CD4-positive, alpha-beta T cell (primary cell): Measurements from ENCODE around the gene ZNF699. TPM values are rescaled to one million over a fixed set of nuclear protein-coding genes. Genes with fewer than 3 reads are reported as not detected.

ENCODE experiments used
- ATAC-seq: fragments of 200-7000 bp; cut with Tn5 transposase; one replicate; pipeline ENCODE4 v1.10.0; 2022; ENCODE audit warnings: mild to moderate bottlenecking; ENCODE audit not compliant: poor library complexity
- CTCF ChIA-PET: fragments of 350-600 bp; sonication (Branson Sonifier 250); formaldehyde crosslinking; loops from one replicate; lab custom pipeline; 2021; ENCODE audit warnings: antibody characterized with exemption, inconsistent platforms; lab: Charles Lee
- POLR2A ChIA-PET: fragments of 350-600 bp; sonication (Branson Sonifier 250); formaldehyde crosslinking; loops from one replicate; lab custom pipeline; 2021; ENCODE audit warnings: antibody characterized with exemption, inconsistent platforms; lab: Charles Lee
- DNase-seq, 14 experiments: peaks; one replicate each; pipeline ENCODE4 v3.0.0-alpha.2; 2013 to 2020; ENCODE audit warnings: mixed read lengths in 2 of 14
- H3K27ac ChIP-seq, 2 donors: one replicate each; pipeline versions ENCODE4 v1.5.1 to v1.7.0; 2013; ENCODE audit warnings: low read length in 2 of 2, low read depth in 1 of 2, mild to moderate bottlenecking in 1 of 2
- H3K27me3 ChIP-seq, 2 experiments: 1 replicate in 1 of 2; 2 replicates in 1 of 2; pipeline versions ENCODE4 v1.6.1 to v1.7.0; 2013; ENCODE audit warnings: low read length in 2 of 2, control low read depth in 1 of 2, mild to moderate bottlenecking in 1 of 2, moderate library complexity in 1 of 2; ENCODE audit not compliant: insufficient read depth in 2 of 2, control insufficient read depth in 1 of 2
- H3K36me3 ChIP-seq: one replicate; pipeline ENCODE4 v1.6.1; 2013; ENCODE audit warnings: low read length, control low read depth; ENCODE audit not compliant: insufficient read depth
- H3K4me1 ChIP-seq: one replicate; pipeline ENCODE4 v1.6.1; 2013; ENCODE audit warnings: low read length, control low read depth; ENCODE audit not compliant: insufficient read depth
- H3K4me3 ChIP-seq: one replicate; pipeline ENCODE4 v1.5.1; 2013; ENCODE audit warnings: mild to moderate bottlenecking, low read length, moderate library complexity
- H3K9me3 ChIP-seq, 2 experiments: 1 replicate in 1 of 2; 2 replicates in 1 of 2; pipeline versions ENCODE4 v1.6.1 to v1.7.0; 2013; ENCODE audit warnings: low read length in 2 of 2, mild to moderate bottlenecking in 2 of 2, control low read depth in 1 of 2, moderate library complexity in 1 of 2; ENCODE audit not compliant: control insufficient read depth in 1 of 2, insufficient read depth in 1 of 2
- H3K27ac Mint-ChIP-seq: one replicate; pipeline ENCODE4 v1.8.0; 2020; ENCODE audit warnings: mixed read lengths
- H3K27me3 Mint-ChIP-seq: one replicate; pipeline ENCODE4 v1.8.0; 2021; ENCODE audit warnings: mixed read lengths
- H3K36me3 Mint-ChIP-seq: one replicate; pipeline ENCODE4 v1.8.0; 2021; ENCODE audit warnings: low read depth, mixed read lengths
- H3K4me1 Mint-ChIP-seq: one replicate; pipeline ENCODE4 v1.8.0; 2021; ENCODE audit warnings: low read depth, mixed read lengths
- H3K4me3 Mint-ChIP-seq: one replicate; pipeline ENCODE4 v1.8.0; 2020; ENCODE audit warnings: mild to moderate bottlenecking, mixed read lengths
- H3K9me3 Mint-ChIP-seq: one replicate; pipeline ENCODE4 v1.8.0; 2020; ENCODE audit warnings: mixed read lengths
- intact Hi-C, 2 experiments: fragments of 100-400 bp; cut with DNase I in 1 of 2; cut with micrococcal nuclease in 1 of 2; formaldehyde crosslinking; loops; one replicate each; pipeline versions ENCODE4 v1.15.1 to v1.9.0; 2023 to 2025; cut with DNase I, micrococcal nuclease
- total RNA-seq, 174 experiments: library from RNA in 2 of 174; stranded (reverse) in 2 of 174; gene quantifications; one replicate each; pipeline ENCODE4 v1.2.3 and lab custom pipeline; 2021 to 2026
- TF ChIP-seq, protein P1 (sequence below): fragments of 200-600 bp; IDR thresholded peaks from one replicate; pipeline ENCODE4 v1.8.0; 2022; ENCODE audit warnings: antibody characterized with exemption, mild to moderate bottlenecking

The ZNF699 gene
- total RNA-seq, 2 experiments from 2014 or later, result 13.4 to 14.2 TPM

DNA sequence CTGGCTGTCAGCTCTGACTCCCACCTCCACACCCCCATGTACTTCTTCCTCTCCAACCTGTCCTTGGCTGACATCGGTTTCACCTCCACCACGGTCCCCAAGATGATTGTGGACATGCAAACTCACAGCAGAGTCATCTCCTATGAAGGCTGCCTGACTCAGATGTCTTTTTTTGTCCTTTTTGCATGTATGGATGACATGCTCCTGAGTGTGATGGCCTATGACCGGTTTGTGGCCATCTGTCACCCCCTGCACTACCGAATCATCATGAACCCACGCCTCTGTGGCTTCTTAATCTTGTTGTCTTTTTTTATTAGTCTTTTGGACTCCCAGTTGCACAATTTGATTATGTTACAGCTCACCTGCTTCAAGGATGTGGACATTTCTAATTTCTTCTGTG is 58.4 kb downstream of the ZNF699 start:
- POLR2A ChIA-PET, result no interaction called here
- Mint-ChIP-seq H3K9me3 (peaks cover 5% of the 10 kb centered on the region), H3K36me3 (no peaks in the 10 kb centered on the region), H3K27me3 (peaks cover 15% of the 10 kb centered on the region), H3K4me1 (no peaks in the 10 kb centered on the region), H3K27ac (no peak overlapping the region), H3K4me3 (no peak overlapping the region)
- Histone ChIP-seq H3K27ac (no peak overlapping the region), H3K27me3 (peaks cover 0 to 3% of the 10 kb centered on the region in 2 experiments), H3K4me1 (no peaks in the 10 kb centered on the region), H3K36me3 (no peaks in the 10 kb centered on the region), H3K4me3 (no peak overlapping the region), H3K9me3 (peaks cover 4 to 29% of the 10 kb centered on the region in 2 experiments)
- DNase-seq (no peak), ATAC-seq (no peak)
- CTCF ChIA-PET, result no interaction called here
- intact Hi-C loops, result no loop called here
- TF ChIP-seq, protein P1, sequence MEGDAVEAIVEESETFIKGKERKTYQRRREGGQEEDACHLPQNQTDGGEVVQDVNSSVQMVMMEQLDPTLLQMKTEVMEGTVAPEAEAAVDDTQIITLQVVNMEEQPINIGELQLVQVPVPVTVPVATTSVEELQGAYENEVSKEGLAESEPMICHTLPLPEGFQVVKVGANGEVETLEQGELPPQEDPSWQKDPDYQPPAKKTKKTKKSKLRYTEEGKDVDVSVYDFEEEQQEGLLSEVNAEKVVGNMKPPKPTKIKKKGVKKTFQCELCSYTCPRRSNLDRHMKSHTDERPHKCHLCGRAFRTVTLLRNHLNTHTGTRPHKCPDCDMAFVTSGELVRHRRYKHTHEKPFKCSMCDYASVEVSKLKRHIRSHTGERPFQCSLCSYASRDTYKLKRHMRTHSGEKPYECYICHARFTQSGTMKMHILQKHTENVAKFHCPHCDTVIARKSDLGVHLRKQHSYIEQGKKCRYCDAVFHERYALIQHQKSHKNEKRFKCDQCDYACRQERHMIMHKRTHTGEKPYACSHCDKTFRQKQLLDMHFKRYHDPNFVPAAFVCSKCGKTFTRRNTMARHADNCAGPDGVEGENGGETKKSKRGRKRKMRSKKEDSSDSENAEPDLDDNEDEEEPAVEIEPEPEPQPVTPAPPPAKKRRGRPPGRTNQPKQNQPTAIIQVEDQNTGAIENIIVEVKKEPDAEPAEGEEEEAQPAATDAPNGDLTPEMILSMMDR, result no peak

DNA sequence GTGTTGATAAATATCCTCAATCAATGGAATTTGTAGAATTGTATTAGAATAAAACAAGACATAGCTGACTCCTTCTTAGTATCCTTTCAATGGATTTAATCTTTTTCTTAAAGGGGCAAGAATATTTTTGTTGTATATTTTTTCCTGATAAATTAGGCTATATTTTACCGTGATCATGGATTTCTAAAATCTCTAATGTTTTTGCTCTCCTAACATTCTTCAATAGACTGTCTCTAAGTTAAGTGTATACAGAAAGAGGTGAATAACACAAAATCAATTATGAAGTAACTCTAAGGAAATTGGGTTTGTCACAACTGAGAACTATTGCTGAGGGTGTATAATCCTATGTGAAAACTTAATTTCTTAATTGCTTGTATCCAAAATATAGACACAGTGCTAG is 59.0 kb downstream of the ZNF699 start, which contains the start of gene OR7E24:
TSS of gene OR7E24 (plus strand) at position 301 of the 400 bp plus-strand sequence. CDS start 114 bp downstream, outside the sequence.
- H3K9me3 Mint-ChIP-seq, result peaks cover 5% of the 10 kb centered on the region
- H3K27ac Mint-ChIP-seq, result no peak within 1 kb of the TSS
- no peak for ATAC-seq
- H3K36me3 Mint-ChIP-seq, result no peaks in the 10 kb centered on the region
- ChIA-PET CTCF (no interaction called here), POLR2A (no interaction called here)
- H3K9me3 ChIP-seq, result peaks cover 0 to 29% of the 10 kb centered on the region in 2 experiments
- peaks cover 15% of the 10 kb centered on the region for H3K27me3 Mint-ChIP-seq
- peaks cover 0 to 3% of the 10 kb centered on the region in 2 experiments for H3K27me3 ChIP-seq
- intact Hi-C loops, result no loop called here
- H3K27ac ChIP-seq, result no peak within 1 kb of the TSS
- no peaks in the 10 kb centered on the region for H3K4me1 ChIP-seq
- DNase-seq, result no peak
- H3K4me1 Mint-ChIP-seq, result no peaks in the 10 kb centered on the region
- no peaks in the 10 kb centered on the region for H3K36me3 ChIP-seq
- H3K4me3 ChIP-seq, result no peak within 1 kb of the TSS
- no peak within 1 kb of the TSS for H3K4me3 Mint-ChIP-seq
- TF ChIP-seq, protein P1, result no peak

Other genes with a start within 250 kb of the ZNF699 start
- not detected for gene OR1M1, start 222.8 kb downstream of the ZNF699 start, total RNA-seq
- gene OR7G2, start 202.4 kb downstream of the ZNF699 start, total RNA-seq, result not detected
- gene OR7G1, start 194.1 kb downstream of the ZNF699 start, total RNA-seq, result not detected
- not detected for gene OR7G3, start 182.9 kb downstream of the ZNF699 start, total RNA-seq
- 100 to 1,000 TPM; 110 TPM for gene ZNF317, start 169.4 kb downstream of the ZNF699 start, total RNA-seq
- not detected for gene OR7D2, start 130.9 kb downstream of the ZNF699 start, total RNA-seq
- not detected for gene OR7D4, start 90.2 kb downstream of the ZNF699 start, total RNA-seq
- not detected for gene OR7E24, start 58.9 kb downstream of the ZNF699 start, total RNA-seq
- gene ZNF559, start 14.3 kb upstream of the ZNF699 start, total RNA-seq, result 1 to 10 TPM; 4.7 to 6.5 TPM
- gene ZNF177, start 53.2 kb upstream of the ZNF699 start, total RNA-seq, result 1 to 10 TPM in 1 of 2 experiments, not detected in 1; 1.6 TPM
- gene ZNF266, start 125.7 kb upstream of the ZNF699 start, total RNA-seq, result 10 to 100 TPM; 45.5 to 46.2 TPM
- not detected for gene ZNF560, start 188.8 kb upstream of the ZNF699 start, total RNA-seq
- 10 to 100 TPM; 14.9 to 15.3 TPM for gene ZNF426, start 228.8 kb upstream of the ZNF699 start, total RNA-seq